GM23338 (cell line): ENCODE results near the gene CACNA1D. TPM values are rescaled to one million over a fixed set of nuclear protein-coding genes. Genes with fewer than 3 reads are reported as not detected.

Source experiments
- ATAC-seq: fragments of 200-7000 bp; cut with Tn5 transposase; 3 replicates; pipeline ENCODE4 v1.9.1; 2020
- DNase-seq: peaks from one replicate; pipeline ENCODE4 v3.0.0-alpha.2; 2015; ENCODE audit warnings: low spot score
- H2AFZ ChIP-seq: fragments of 200-600 bp; sonication (generic); 2 replicates; pipeline ENCODE4 v1.8.0; 2016; ENCODE audit warnings: antibody characterized with exemption, mild to moderate bottlenecking, moderate library complexity
- H3F3A ChIP-seq: fragments of 200-600 bp; sonication (generic); replicated peaks from 2 replicates; pipeline ENCODE4 v1.8.0; 2017; ENCODE audit warnings: antibody characterized with exemption, mixed run types, low read depth
- H3K27ac ChIP-seq: fragments of 200-600 bp; sonication (generic); 2 replicates; pipeline ENCODE4 v1.6.1; 2016; ENCODE audit warnings: low read depth
- H3K27me3 ChIP-seq: fragments of 200-600 bp; sonication (generic); 2 replicates; pipeline ENCODE4 v1.8.0; 2016; ENCODE audit warnings: mild to moderate bottlenecking, mixed run types, moderate library complexity; ENCODE audit not compliant: insufficient read depth
- H3K36me3 ChIP-seq: fragments of 200-600 bp; sonication (generic); 2 replicates; pipeline ENCODE4 v1.8.0; 2016; ENCODE audit warnings: mild to moderate bottlenecking; ENCODE audit not compliant: insufficient read depth
- H3K4me1 ChIP-seq: fragments of 200-600 bp; sonication (generic); 2 replicates; pipeline ENCODE4 v1.8.0; 2016; ENCODE audit warnings: mild to moderate bottlenecking, moderate library complexity; ENCODE audit not compliant: insufficient read depth
- H3K4me2 ChIP-seq: fragments of 200-600 bp; sonication (generic); 2 replicates; pipeline ENCODE4 v1.7.1; 2017; ENCODE audit warnings: mixed run types
- H3K4me3 ChIP-seq: fragments of 200-600 bp; sonication (generic); 2 replicates; pipeline ENCODE4 v1.6.1; 2016; ENCODE audit warnings: mixed run types
- H3K79me2 ChIP-seq: fragments of 200-600 bp; sonication (generic); replicated peaks from 2 replicates; pipeline ENCODE4 v1.8.0; 2017; ENCODE audit warnings: mild to moderate bottlenecking; ENCODE audit not compliant: insufficient read depth
- H3K9me2 ChIP-seq: fragments of 200-600 bp; sonication (generic); 2 replicates; pipeline ENCODE4 v1.8.0; 2017; ENCODE audit not compliant: insufficient read depth
- H4K20me1 ChIP-seq: fragments of 200-600 bp; sonication (generic); replicated peaks from 2 replicates; pipeline ENCODE4 v1.8.0; 2017; ENCODE audit warnings: mild to moderate bottlenecking; ENCODE audit not compliant: insufficient read depth
- H3K27ac Mint-ChIP-seq: 2 replicates; pipeline ENCODE4 v1.8.0; 2020; ENCODE audit warnings: inconsistent platforms, mild to moderate bottlenecking, moderate library complexity, mixed read lengths
- H3K27me3 Mint-ChIP-seq: 3 replicates; pipeline ENCODE4 v1.8.0; 2022; ENCODE audit warnings: low read depth, mild to moderate bottlenecking, moderate library complexity, mixed read lengths, inconsistent platforms; ENCODE audit not compliant: insufficient read depth, poor library complexity
- H3K36me3 Mint-ChIP-seq: 3 replicates; pipeline ENCODE4 v1.8.0; 2021; ENCODE audit warnings: low read depth, mild to moderate bottlenecking, inconsistent platforms, moderate library complexity, mixed read lengths
- H3K4me1 Mint-ChIP-seq: 3 replicates; pipeline ENCODE4 v1.8.0; 2020; ENCODE audit warnings: mild to moderate bottlenecking, inconsistent platforms, mixed read lengths
- H3K4me3 Mint-ChIP-seq: 3 replicates; pipeline ENCODE4 v1.8.0; 2021; ENCODE audit warnings: moderate library complexity, mild to moderate bottlenecking, inconsistent platforms, mixed read lengths
- H3K9me3 Mint-ChIP-seq: 3 replicates; pipeline ENCODE4 v1.8.0; 2020; ENCODE audit warnings: moderate library complexity, mild to moderate bottlenecking, inconsistent platforms, mixed read lengths
- CTCF ChIP-seq, 2 experiments: fragments of 200-600 bp in 1 of 2; sonication (generic) in 1 of 2; conservative IDR thresholded peaks; 2 replicates each; pipeline versions ENCODE4 v1.5.1 to v1.6.1; 2016 to 2017; ENCODE audit warnings: antibody characterized with exemption in 2 of 2, low read depth in 2 of 2, mild to moderate bottlenecking in 2 of 2, moderate library complexity in 1 of 2
- ETS1 ChIP-seq: IDR thresholded peaks from 2 replicates; pipeline ENCODE4 v1.6.1; 2016; ENCODE audit warnings: antibody characterized with exemption
- EZH2phosphoT487 ChIP-seq: fragments of 200-600 bp; sonication (generic); IDR thresholded peaks from one replicate; pipeline ENCODE4 v1.8.1; 2018; ENCODE audit warnings: antibody characterized with exemption; ENCODE audit not compliant: unreplicated experiment
- NANOG ChIP-seq: IDR thresholded peaks from 2 replicates; pipeline ENCODE4 v1.6.1; 2016; ENCODE audit warnings: antibody characterized with exemption, borderline replicate concordance
- POLR2AphosphoS5 ChIP-seq: IDR thresholded peaks from 2 replicates; pipeline ENCODE4 v1.6.1; 2016; ENCODE audit warnings: antibody characterized with exemption, low read depth
- REST ChIP-seq: IDR thresholded peaks from one replicate; pipeline ENCODE4 v1.6.1; 2018; ENCODE audit warnings: antibody characterized with exemption; ENCODE audit not compliant: unreplicated experiment
- STAT1 ChIP-seq: IDR thresholded peaks from one replicate; pipeline ENCODE4 v1.6.1; 2016; ENCODE audit warnings: antibody characterized with exemption; ENCODE audit not compliant: unreplicated experiment
- ZNF114 ChIP-seq: fragments of 250-450 bp; sonication (Bioruptor Pico); IDR thresholded peaks from 2 replicates; pipeline ENCODE4 v1.5.0; 2020; ENCODE audit warnings: mild to moderate bottlenecking, moderate library complexity
- ZNF331 ChIP-seq: fragments of 250-450 bp; sonication (Bioruptor Pico); IDR thresholded peaks from 2 replicates; pipeline ENCODE4 v1.5.0; 2020; ENCODE audit warnings: low read depth, mild to moderate bottlenecking, moderate library complexity
- ZNF462 ChIP-seq: fragments of 250-450 bp; sonication (Bioruptor Pico); IDR thresholded peaks from 2 replicates; pipeline ENCODE4 v1.5.0; 2020; ENCODE audit warnings: mild to moderate bottlenecking, moderate library complexity
- polyA plus RNA-seq: library from polyadenylated mRNA; unstranded; fragments of >200 nt; fragmentation: Nextera tagmentation; extraction: Ambion mirVana; gene quantifications from 2 replicates; pipeline ENCODE4 v1.2.1, GENCODE V29; 2016
- total RNA-seq: library from RNA; depleted of rRNA; stranded (reverse); fragments of >200 nt; shearing (Covaris generic); gene quantifications from 2 replicates; pipeline ENCODE4 v1.2.3, GENCODE V29; 2014

Gene CACNA1D
- total and polyA plus RNA-seq, 2 experiments from 2014 or later: 1.7 to 1.8 TPM

- no peaks in the 10 kb centered on the region for H3K27me3 ChIP-seq
- no peaks in the 10 kb centered on the region for H3K36me3 Mint-ChIP-seq
- no peaks in the 10 kb centered on the region for H3K79me2 ChIP-seq
- TF ChIP-seq CTCF (conservative IDR thresholded peaks at IDR 0.05; ENCODE audit: low read depth in 2 of 2) (no peak), NANOG (no peak), ZNF462 (CRISPR knock-in tag) (no peak), POLR2AphosphoS5 (no peak), REST (no peak), EZH2phosphoT487 (no peak), ZNF331 (CRISPR knock-in tag) (no peak), ZNF114 (no peak), STAT1 (no peak), ETS1 (no peak)
- H3K27ac ChIP-seq: no peak overlapping the region
- H3F3A ChIP-seq: no peaks in the 10 kb centered on the region
- no peak overlapping the region for H2AFZ ChIP-seq
- no peaks in the 10 kb centered on the region for H4K20me1 ChIP-seq
- DNase-seq (no peak), ATAC-seq (no peak)
- peaks cover 3% of the 10 kb centered on the region; the same call in 1 of the 2 replicates for H3K9me2 ChIP-seq
- no peak overlapping the region for H3K4me3 Mint-ChIP-seq
- peaks cover 13% of the 10 kb centered on the region for H3K4me1 Mint-ChIP-seq
- H3K36me3 ChIP-seq: no peaks in the 10 kb centered on the region
- peaks cover 1% of the 10 kb centered on the region for H3K27me3 Mint-ChIP-seq
- H3K4me1 ChIP-seq: no peaks in the 10 kb centered on the region
- H3K4me3 ChIP-seq: no peak overlapping the region
- H3K4me2 ChIP-seq: no peak overlapping the region
- no peaks in the 10 kb centered on the region for H3K9me3 Mint-ChIP-seq
- H3K27ac Mint-ChIP-seq: no peak overlapping the region
Observed at GRCh38 chr3:53787016-53787415, 292.6 kb downstream of the CACNA1D start.
